Measurements from ENCODE around the gene ALCAM.
A peak's percentile ranks its signal among the peaks of the same experiment; 100 is the strongest.

Gene ALCAM

DNA sequence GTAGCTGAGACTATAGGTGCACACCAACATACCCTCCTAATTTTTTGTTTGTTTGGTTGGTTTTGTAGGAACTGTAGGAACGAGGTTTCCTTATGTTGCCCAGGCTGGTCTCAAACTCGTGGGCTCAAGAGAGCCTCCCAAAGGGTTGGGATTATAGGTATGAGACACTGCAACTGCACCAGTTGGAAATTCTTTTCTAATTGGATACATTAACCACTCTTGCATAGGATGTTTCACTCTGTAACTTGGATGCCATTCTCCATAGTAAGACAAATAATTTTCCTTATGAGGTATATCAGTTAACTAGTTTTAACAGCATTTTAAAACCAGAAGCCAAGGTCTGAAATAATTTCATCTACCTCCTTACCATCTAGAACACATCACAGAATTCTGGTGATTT, 6.7 kb upstream of the ALCAM start:
- Histone ChIP-seq H3K27ac (peak overlapping the region in 5 of 11 experiments; percentile 46 to 72 (median 58); a peak in 7 of 22 replicates), H3K9me3 (replicated peaks in 1 of 11) (peaks cover 0 to 6% (median 0%) of the 10 kb centered on the region in 11 experiments; a peak in 2 of 22 replicates), H3K9ac (no peak overlapping the region), H3K27me3 (peaks cover 0 to 5% (median 3%) of the 10 kb centered on the region in 11 experiments; a peak in 15 of 22 replicates), H3K4me3 (no peak overlapping the region), H3K4me2 (peak overlapping the region in 4 of 11 experiments; percentile 47 to 70 (median 59); a peak in 8 of 22 replicates), H4K20me1 (no peaks in the 10 kb centered on the region), H3K36me3 (no peaks in the 10 kb centered on the region), H3K4me1 (peaks cover 0 to 76% (median 20%) of the 10 kb centered on the region in 10 experiments; a peak in 11 of 20 replicates)
- TF ChIP-seq Cebpa-rat (IDR thresholded peaks at IDR 0.05), result no peak

DNA sequence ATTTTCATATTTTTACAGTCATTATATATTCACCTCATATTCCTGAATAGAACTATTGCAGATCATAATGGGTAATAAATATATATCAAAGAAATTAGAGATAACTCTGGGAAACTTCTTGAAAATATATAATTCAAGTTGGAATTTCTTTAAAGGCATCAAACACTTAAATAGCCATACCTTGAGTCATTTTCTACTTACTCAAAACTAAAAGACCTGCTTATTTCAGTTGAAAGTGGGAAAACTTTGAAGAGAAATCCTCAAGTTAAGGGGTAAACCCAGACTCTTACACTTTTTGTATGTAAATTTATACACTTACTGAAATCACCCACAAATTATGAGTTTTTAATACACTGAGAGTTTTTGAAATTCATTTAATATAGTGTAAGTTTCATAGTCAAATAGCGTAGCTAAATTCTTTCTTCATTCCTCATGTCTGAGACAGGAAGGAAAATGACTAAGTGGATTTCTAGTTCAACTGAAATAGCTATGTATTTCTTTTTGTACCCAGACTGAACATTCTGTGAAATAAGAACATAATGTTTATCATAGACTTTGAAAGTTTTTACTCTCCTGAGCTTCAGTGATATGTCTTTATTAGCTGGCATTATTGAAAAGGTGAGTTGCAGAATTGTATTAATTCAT, 4.6 kb upstream of the ALCAM start:
- H4K20me1 ChIP-seq, result no peaks in the 10 kb centered on the region; a peak in 1 of 22 replicates
- H3K27me3 ChIP-seq, result peaks cover 0 to 20% (median 15%) of the 10 kb centered on the region in 11 experiments; a peak in 18 of 22 replicates
- H3K4me1 ChIP-seq, result peaks cover 10 to 70% (median 16%) of the 10 kb centered on the region in 10 experiments; a peak in 19 of 20 replicates
- no peak for TF ChIP-seq Cebpa-rat (IDR thresholded peaks at IDR 0.05)
- no peak overlapping the region for H3K4me3 ChIP-seq
- peak overlapping the region in 4 of 11 experiments; percentile 3 to 43 (median 16); a peak in 6 of 22 replicates for H3K27ac ChIP-seq
- no peaks in the 10 kb centered on the region for H3K36me3 ChIP-seq
- peak overlapping the region in 5 of 11 experiments; percentile 47 to 57 (median 54); a peak in 9 of 22 replicates for H3K4me2 ChIP-seq
- H3K9ac ChIP-seq, result no peak overlapping the region
- peaks cover 0 to 6% (median 0%) of the 10 kb centered on the region in 11 experiments; a peak in 2 of 22 replicates for H3K9me3 ChIP-seq (replicated peaks in 1 of 11)

DNA sequence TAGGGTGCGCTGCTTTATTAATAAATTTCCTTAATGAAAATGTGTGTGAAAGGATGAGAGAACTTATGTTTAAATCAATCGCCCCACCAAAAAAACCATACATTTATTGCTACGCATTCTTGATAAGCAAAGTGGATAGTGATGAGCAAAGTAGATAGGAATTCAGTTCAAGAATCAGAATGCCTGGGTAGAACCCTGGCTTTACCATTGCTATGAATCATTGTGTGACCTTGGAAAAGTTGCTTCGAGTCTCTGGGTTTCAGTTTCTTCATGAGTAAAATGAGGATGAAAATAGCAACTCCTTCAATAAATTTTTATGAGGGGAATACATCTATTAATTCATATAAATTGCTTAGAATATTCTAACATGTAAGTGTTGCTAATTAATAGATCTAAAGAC, 2.6 kb upstream of the ALCAM start:
- H4K20me1 ChIP-seq, result no peaks in the 10 kb centered on the region; a peak in 1 of 22 replicates
- TF ChIP-seq Cebpa-rat (IDR thresholded peaks at IDR 0.05), result no peak
- H3K36me3 ChIP-seq, result no peaks in the 10 kb centered on the region
- H3K9me3 ChIP-seq (replicated peaks in 1 of 11), result peaks cover 0 to 6% (median 0%) of the 10 kb centered on the region in 11 experiments; a peak in 2 of 22 replicates
- no peak overlapping the region for H3K4me3 ChIP-seq
- peaks cover 0 to 24% (median 15%) of the 10 kb centered on the region in 11 experiments; a peak in 18 of 22 replicates for H3K27me3 ChIP-seq
- peaks cover 18 to 59% (median 29%) of the 10 kb centered on the region in 10 experiments; a peak in 19 of 20 replicates for H3K4me1 ChIP-seq
- H3K27ac ChIP-seq, result no peak overlapping the region
- H3K4me2 ChIP-seq, result peak overlapping the region in 1 of 11 experiments; percentile 32; a peak in 1 of 22 replicates
- no peak overlapping the region for H3K9ac ChIP-seq

DNA sequence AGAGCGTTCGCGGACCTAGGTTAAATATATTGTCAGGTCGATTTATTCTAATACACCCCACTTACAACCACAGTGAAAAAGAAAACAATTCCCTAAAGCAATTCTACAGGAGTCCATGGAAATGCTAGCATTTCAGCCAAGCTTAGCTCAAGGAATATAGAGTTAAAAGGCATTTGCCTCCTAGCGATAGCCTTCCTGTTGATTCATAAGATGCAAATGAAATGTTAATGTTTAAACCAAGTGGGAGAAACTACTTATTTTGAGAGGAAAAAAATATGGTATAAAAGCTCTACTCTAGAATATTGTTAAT, 1.7 kb upstream of the ALCAM start:
- peaks cover 0 to 24% (median 15%) of the 10 kb centered on the region in 11 experiments; a peak in 18 of 22 replicates for H3K27me3 ChIP-seq
- H3K4me2 ChIP-seq, result peak overlapping the region in 4 of 11 experiments; percentile 87 to 99 (median 94); a peak in 7 of 22 replicates
- peak overlapping the region in 2 of 11 experiments; percentile 83 to 91; a peak in 2 of 22 replicates for H3K9ac ChIP-seq
- no peaks in the 10 kb centered on the region for H3K36me3 ChIP-seq
- H3K4me3 ChIP-seq, result peak overlapping the region in 2 of 10 experiments; percentile 70 to 87; a peak in 1 of 20 replicates
- peaks cover 0 to 2% (median 0%) of the 10 kb centered on the region in 11 experiments; a peak in 5 of 22 replicates for H4K20me1 ChIP-seq
- peak overlapping the region in 2 of 11 experiments; percentile 79 to 85; a peak in 4 of 22 replicates for H3K27ac ChIP-seq
- no peaks in the 10 kb centered on the region for H3K9me3 ChIP-seq (replicated peaks in 1 of 11)
- H3K4me1 ChIP-seq, result peaks cover 10 to 51% (median 31%) of the 10 kb centered on the region in 10 experiments
- TF ChIP-seq Cebpa-rat (IDR thresholded peaks at IDR 0.05), result no peak

DNA sequence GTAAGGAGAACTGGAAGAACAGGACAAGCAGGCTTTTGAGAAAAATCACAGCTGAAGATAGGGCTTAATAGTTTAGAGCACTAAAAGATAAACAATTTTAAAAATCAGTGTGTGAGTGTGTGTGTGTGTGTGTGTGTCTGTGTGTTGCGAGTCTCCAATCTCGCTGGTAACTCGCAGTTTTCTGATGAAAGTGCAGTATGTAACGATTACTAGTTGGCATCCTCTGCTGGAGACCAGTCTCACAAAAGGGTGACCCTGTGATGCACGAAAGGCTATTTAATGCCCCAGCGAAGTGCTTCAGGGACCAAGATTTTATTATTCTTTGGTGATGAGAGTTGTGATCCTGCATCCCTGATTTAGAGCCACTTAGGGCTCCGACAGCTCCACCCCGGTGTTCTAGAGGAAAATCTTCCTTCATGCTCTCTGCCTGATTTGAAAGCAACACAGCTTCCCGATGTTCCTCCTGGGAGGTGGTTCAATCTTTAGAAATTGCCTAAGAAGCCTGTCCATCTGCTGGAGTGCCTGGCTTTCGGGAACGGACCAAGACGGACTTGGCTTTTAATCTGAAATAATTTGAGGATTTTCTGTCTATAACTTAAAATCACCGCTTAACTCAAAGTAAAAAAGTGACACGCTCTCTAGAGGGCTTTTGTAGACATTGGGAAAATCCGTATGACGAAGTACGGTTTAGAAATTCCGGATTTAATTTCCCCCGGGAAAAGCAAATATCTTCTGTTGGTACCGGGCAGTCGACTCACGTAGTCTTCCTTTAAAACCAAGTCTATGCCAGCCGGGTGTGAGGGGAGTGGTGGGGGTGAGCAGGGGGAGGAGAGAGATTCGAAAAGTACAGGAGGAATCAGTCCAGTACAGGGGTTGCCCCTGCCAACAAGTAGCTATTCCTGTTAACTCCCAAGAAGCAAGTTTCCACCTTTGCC, 1.1 kb upstream of the ALCAM start:
- peak overlapping the region; percentile 64 to 87 (median 74) for H3K4me3 ChIP-seq
- peak overlapping the region; percentile 46 to 91 (median 83); a peak in 21 of 22 replicates for H3K9ac ChIP-seq
- no peak for TF ChIP-seq Cebpa-rat (IDR thresholded peaks at IDR 0.05)
- no peaks in the 10 kb centered on the region for H3K36me3 ChIP-seq
- peak overlapping the region; percentile 87 to 100 (median 99) for H3K4me2 ChIP-seq
- H4K20me1 ChIP-seq, result peaks cover 0 to 8% (median 0%) of the 10 kb centered on the region in 11 experiments; a peak in 5 of 22 replicates
- H3K4me1 ChIP-seq, result peaks cover 10 to 56% (median 35%) of the 10 kb centered on the region in 10 experiments
- H3K9me3 ChIP-seq (replicated peaks in 1 of 11), result no peaks in the 10 kb centered on the region
- H3K27me3 ChIP-seq, result peaks cover 0 to 24% (median 15%) of the 10 kb centered on the region in 11 experiments; a peak in 18 of 22 replicates
- peak overlapping the region in 6 of 11 experiments; percentile 57 to 92 (median 82); a peak in 11 of 22 replicates for H3K27ac ChIP-seq

DNA sequence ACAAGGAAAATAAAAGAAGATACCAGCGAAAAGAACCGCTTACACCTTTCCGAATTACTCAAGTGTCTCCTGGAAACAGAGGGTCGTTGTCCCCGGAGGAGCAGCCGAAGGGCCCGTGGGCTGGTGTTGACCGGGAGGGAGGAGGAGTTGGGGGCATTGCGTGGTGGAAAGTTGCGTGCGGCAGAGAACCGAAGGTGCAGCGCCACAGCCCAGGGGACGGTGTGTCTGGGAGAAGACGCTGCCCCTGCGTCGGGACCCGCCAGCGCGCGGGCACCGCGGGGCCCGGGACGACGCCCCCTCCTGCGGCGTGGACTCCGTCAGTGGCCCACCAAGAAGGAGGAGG, 325 bp downstream of the ALCAM start:
- peak overlapping the region; percentile 87 to 100 (median 99) for H3K4me2 ChIP-seq
- TF ChIP-seq Cebpa-rat (IDR thresholded peaks at IDR 0.05), result no peak

DNA sequence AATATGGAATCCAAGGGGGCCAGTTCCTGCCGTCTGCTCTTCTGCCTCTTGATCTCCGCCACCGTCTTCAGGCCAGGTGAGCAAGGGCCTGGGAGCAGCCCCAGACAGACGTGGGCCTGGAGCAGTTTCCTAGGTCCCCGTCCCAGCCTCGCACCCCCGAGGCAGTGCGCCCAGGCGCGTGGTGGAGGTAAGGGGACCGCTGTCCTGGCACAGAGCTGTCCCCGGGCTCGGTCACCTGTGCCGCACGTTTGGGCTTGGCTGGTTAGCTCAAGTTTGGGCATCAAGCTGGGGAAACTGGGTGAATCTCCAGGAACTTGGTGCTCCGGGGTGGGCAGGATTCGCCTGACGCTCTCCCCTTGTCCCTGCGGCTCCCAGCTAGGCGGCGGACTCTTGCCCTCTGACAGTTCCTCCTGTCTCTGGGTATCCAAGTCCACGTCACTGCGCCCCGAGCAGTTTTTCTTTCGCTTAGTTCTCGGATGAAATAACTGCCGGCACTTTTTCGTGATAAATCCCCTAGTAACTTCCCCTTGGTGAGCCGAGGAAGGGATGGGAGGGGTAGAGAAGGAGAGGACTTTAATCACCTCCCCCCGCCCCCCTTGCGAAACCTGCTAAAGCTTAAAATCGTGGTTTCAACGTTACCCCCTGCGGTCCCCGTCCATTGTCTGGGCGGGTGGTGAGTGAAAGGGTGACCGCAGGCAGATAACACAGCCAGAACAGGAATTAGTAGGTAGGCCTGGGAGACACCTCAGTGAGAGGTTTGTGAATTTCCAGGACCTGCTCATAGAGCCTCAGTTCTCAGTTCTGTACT, 901 bp downstream of the ALCAM start:
- Histone ChIP-seq H3K9me3 (replicated peaks in 1 of 11) (no peaks in the 10 kb centered on the region), H3K4me2 (peak overlapping the region; percentile 87 to 100 (median 99)), H3K4me1 (peaks cover 10 to 40% (median 31%) of the 10 kb centered on the region in 10 experiments), H3K36me3 (no peaks in the 10 kb centered on the region), H3K9ac (peak overlapping the region; percentile 74 to 91 (median 84)), H4K20me1 (peaks cover 0 to 28% (median 0%) of the 10 kb centered on the region in 11 experiments; a peak in 6 of 22 replicates), H3K4me3 (peak overlapping the region; percentile 64 to 87 (median 74)), H3K27me3 (peaks cover 0 to 24% (median 15%) of the 10 kb centered on the region in 11 experiments; a peak in 18 of 22 replicates), H3K27ac (peak overlapping the region; percentile 73 to 92 (median 81))
- peak in 3 of 11 experiments; percentile 9 to 32 (median 12); a peak in 1 of 22 replicates for TF ChIP-seq Cebpa-rat (IDR thresholded peaks at IDR 0.05)

More for the DNA sequence above, 325 bp downstream of the ALCAM start:
- Histone ChIP-seq H3K4me3 (peak overlapping the region; percentile 64 to 87 (median 74)), H3K4me1 (peaks cover 10 to 46% (median 35%) of the 10 kb centered on the region in 10 experiments), H3K27ac (peak overlapping the region; percentile 73 to 92 (median 81)), H3K9me3 (replicated peaks in 1 of 11) (no peaks in the 10 kb centered on the region), H3K36me3 (no peaks in the 10 kb centered on the region), H3K27me3 (peaks cover 0 to 24% (median 15%) of the 10 kb centered on the region in 11 experiments; a peak in 18 of 22 replicates), H3K9ac (peak overlapping the region; percentile 74 to 91 (median 84)), H4K20me1 (peaks cover 0 to 22% (median 0%) of the 10 kb centered on the region in 11 experiments; a peak in 6 of 22 replicates)
